ENCODE data around the gene SUPT5H.
A peak's percentile ranks its signal among the peaks of the same experiment; 100 is the strongest.
"Not testable (repeated sequence)": the region's sequence is repeated elsewhere in the genome, so short reads cannot be mapped to it uniquely, and the experiment has no call there.

Gene SUPT5H

DNA sequence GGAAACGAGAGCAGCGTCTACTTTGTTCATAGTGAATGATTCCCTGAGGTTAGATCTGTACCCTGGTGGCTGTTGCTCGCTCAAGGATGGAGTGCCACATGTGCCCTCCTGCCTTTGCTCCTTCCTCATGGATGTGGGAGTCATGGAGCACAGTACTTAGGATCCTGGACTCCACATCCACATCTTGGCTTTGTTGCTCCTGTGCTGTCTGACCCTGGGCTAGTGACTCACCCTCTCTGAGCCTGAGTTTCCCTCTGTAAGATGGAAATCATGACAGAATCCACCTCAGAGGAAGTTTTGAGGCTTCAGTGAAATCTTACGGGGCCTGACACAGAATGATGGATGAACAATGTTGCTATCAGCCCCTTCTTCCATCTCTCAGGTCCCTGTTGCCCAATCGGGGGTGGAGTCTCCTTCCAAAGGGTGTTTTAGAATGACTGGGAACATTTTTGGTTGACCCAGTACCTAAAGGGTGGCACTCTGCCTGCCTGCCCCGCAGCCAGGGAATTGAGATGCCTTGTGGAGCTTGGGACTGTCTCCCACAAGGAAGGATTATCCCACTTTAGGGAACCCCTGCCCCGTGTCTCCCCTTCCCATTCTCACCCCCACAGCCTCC is 25.4 kb downstream of the SUPT5H start:
- Histone ChIP-seq H3K4me3 (ENCODE audit: low read length in 2 of 2) (no peak overlapping the region), H3K9ac (ENCODE audit: low read length in 2 of 2) (no peak overlapping the region), H3K9me3 (ENCODE audit: control insufficient read depth in 2 of 2, low read length in 2 of 2) (no peaks in the 10 kb centered on the region), H3K27me3 (ENCODE audit: control insufficient read depth in 1 of 2, insufficient read depth in 2 of 2, low read length in 2 of 2) (no peaks in the 10 kb centered on the region), H3K4me1 (ENCODE audit: control insufficient read depth, insufficient read depth, low read length) (no peaks in the 10 kb centered on the region), H3K36me3 (ENCODE audit: control insufficient read depth in 2 of 2, insufficient read depth in 2 of 2, low read length in 2 of 2) (peaks cover 83 to 84% of the 10 kb centered on the region in 2 donors), H3K27ac (ENCODE audit: low read length) (no peak overlapping the region)

DNA sequence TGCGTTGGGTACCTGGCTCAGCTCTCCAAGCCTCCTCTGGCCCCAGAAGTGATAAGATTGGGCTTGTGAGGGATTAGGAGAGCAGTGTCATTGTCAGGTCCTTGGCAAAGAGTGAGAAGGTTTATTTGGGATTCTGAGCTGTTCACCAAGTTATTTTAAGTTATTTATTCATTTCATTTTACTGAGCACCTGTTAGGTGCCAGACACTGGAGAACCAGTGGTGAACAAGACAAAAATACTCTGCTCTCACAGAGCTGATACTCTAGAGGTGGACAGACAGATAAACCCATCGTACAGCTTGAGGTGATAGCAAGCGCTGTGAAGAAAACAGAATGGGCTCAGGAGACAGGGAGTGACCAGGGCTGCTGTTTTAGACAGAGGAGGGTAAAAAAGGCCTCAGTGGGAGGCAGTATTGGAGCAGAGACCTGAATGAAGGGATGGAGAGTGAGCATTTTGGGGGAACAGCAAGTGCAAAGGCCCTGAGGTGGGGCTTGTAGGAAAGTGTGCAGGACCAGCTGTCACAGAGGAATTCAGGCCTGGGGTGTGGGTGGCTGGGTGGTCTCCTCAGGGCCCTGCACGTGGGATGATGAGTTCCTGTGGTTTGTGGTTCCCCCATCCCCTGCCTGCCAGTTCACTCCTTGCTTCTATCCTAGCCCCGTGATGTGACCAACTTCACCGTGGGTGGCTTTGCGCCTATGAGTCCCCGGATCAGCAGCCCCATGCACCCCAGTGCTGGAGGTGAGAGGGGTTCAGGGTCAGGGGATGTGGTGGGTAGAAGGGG is 26.6 kb downstream of the SUPT5H start:
- Histone ChIP-seq H3K9me3 (ENCODE audit: control insufficient read depth in 2 of 2, low read length in 2 of 2) (no peaks in the 10 kb centered on the region), H3K4me1 (ENCODE audit: control insufficient read depth, insufficient read depth, low read length) (no peaks in the 10 kb centered on the region), H3K9ac (ENCODE audit: low read length in 2 of 2) (no peak overlapping the region), H3K4me3 (ENCODE audit: low read length in 2 of 2) (no peak overlapping the region), H3K27ac (ENCODE audit: low read length) (no peak overlapping the region), H3K27me3 (ENCODE audit: control insufficient read depth in 1 of 2, insufficient read depth in 2 of 2, low read length in 2 of 2) (no peaks in the 10 kb centered on the region), H3K36me3 (ENCODE audit: control insufficient read depth in 2 of 2, insufficient read depth in 2 of 2, low read length in 2 of 2) (peaks cover 81 to 84% of the 10 kb centered on the region in 2 donors)

- Histone ChIP-seq H3K9ac (ENCODE audit: low read length in 2 of 2) (no peak overlapping the region), H3K36me3 (ENCODE audit: control insufficient read depth in 2 of 2, insufficient read depth in 2 of 2, low read length in 2 of 2) (peaks cover 74 to 77% of the 10 kb centered on the region in 2 donors), H3K4me1 (ENCODE audit: control insufficient read depth, insufficient read depth, low read length) (no peaks in the 10 kb centered on the region), H3K4me3 (ENCODE audit: low read length in 2 of 2) (no peak overlapping the region), H3K27me3 (ENCODE audit: control insufficient read depth in 1 of 2, insufficient read depth in 2 of 2, low read length in 2 of 2) (no peaks in the 10 kb centered on the region), H3K9me3 (ENCODE audit: control insufficient read depth in 2 of 2, low read length in 2 of 2) (no peaks in the 10 kb centered on the region), H3K27ac (ENCODE audit: low read length) (no peak overlapping the region)
These were observed 27.5 kb downstream of the SUPT5H start for GRCh38 chr19:39472746-39473442.

DNA sequence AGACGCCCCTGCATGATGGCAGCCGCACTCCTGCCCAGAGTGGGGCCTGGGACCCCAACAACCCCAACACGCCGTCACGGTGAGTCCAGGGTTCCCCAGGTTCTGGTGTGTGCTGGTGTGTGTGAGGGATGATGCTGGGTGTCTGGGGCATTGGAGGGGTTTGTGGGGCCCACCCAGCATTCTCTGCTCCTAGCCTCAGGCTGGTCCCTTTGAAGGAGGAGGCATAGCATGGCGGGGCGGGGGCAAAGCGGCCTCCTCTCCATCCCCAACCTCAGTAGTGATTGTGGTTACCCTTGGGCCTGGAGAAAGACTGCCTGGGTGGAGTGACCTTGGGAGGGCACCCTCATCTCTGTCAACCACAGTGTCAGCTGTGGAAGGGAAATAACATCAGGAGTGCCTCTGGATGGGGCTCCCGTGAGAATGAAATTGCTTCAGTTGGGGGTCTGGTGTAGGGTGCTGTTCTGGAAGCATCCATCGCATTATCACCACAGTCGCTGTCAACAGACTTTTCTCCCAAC is 28.1 kb downstream of the SUPT5H start:
- Histone ChIP-seq H3K9ac (ENCODE audit: low read length in 2 of 2) (no peak overlapping the region), H3K27me3 (ENCODE audit: control insufficient read depth in 1 of 2, insufficient read depth in 2 of 2, low read length in 2 of 2) (no peaks in the 10 kb centered on the region), H3K27ac (ENCODE audit: low read length) (no peak overlapping the region), H3K36me3 (ENCODE audit: control insufficient read depth in 2 of 2, insufficient read depth in 2 of 2, low read length in 2 of 2) (peaks cover 69 to 71% of the 10 kb centered on the region in 2 donors), H3K4me1 (ENCODE audit: control insufficient read depth, insufficient read depth, low read length) (no peaks in the 10 kb centered on the region), H3K9me3 (ENCODE audit: control insufficient read depth in 2 of 2, low read length in 2 of 2) (no peaks in the 10 kb centered on the region), H3K4me3 (ENCODE audit: low read length in 2 of 2) (no peak overlapping the region)

- Histone ChIP-seq H3K27me3 (ENCODE audit: control insufficient read depth in 1 of 2, insufficient read depth in 2 of 2, low read length in 2 of 2) (no peaks in the 10 kb centered on the region), H3K27ac (ENCODE audit: low read length) (no peak overlapping the region), H3K4me1 (ENCODE audit: control insufficient read depth, insufficient read depth, low read length) (no peaks in the 10 kb centered on the region), H3K4me3 (ENCODE audit: low read length in 2 of 2) (no peak overlapping the region), H3K9me3 (ENCODE audit: control insufficient read depth in 2 of 2, low read length in 2 of 2) (no peaks in the 10 kb centered on the region), H3K9ac (ENCODE audit: low read length in 2 of 2) (no peak overlapping the region), H3K36me3 (ENCODE audit: control insufficient read depth in 2 of 2, insufficient read depth in 2 of 2, low read length in 2 of 2) (peaks cover 63 to 64% of the 10 kb centered on the region in 2 donors)
These were observed 28.8 kb downstream of the SUPT5H start for GRCh38 chr19:39474139-39474620.

GRCh38 chr19:39475748-39476147 is 30.4 kb downstream of the SUPT5H start:
- no peak overlapping the region for H3K4me3 ChIP-seq (ENCODE audit: low read length in 2 of 2)
- H3K27me3 ChIP-seq (ENCODE audit: control insufficient read depth in 1 of 2, insufficient read depth in 2 of 2, low read length in 2 of 2) = no peaks in the 10 kb centered on the region
- peaks cover 4% of the 10 kb centered on the region for H3K4me1 ChIP-seq (ENCODE audit: control insufficient read depth, insufficient read depth, low read length)
- H3K27ac ChIP-seq (ENCODE audit: low read length) = no peak overlapping the region
- H3K9me3 ChIP-seq (ENCODE audit: control insufficient read depth in 2 of 2, low read length in 2 of 2) = no peaks in the 10 kb centered on the region
- peaks cover 47 to 49% of the 10 kb centered on the region in 2 donors for H3K36me3 ChIP-seq (ENCODE audit: control insufficient read depth in 2 of 2, insufficient read depth in 2 of 2, low read length in 2 of 2)
- no peak overlapping the region for H3K9ac ChIP-seq (ENCODE audit: low read length in 2 of 2)

- not testable (repeated sequence) for H3K4me3 ChIP-seq (ENCODE audit: low read length in 2 of 2); H3K9me3 ChIP-seq (ENCODE audit: control insufficient read depth in 2 of 2, low read length in 2 of 2); H3K9ac ChIP-seq (ENCODE audit: low read length in 2 of 2); H3K27ac ChIP-seq (ENCODE audit: low read length); H3K27me3 ChIP-seq (ENCODE audit: control insufficient read depth in 1 of 2, insufficient read depth in 2 of 2, low read length in 2 of 2)
- Histone ChIP-seq H3K36me3 (ENCODE audit: control insufficient read depth in 2 of 2, insufficient read depth in 2 of 2, low read length in 2 of 2) (peaks cover 17 to 19% of the 10 kb centered on the region in 2 donors), H3K4me1 (ENCODE audit: control insufficient read depth, insufficient read depth, low read length) (peaks cover 14% of the 10 kb centered on the region)
These were observed 34.0 kb downstream of the SUPT5H start for GRCh38 chr19:39479319-39479801.

DNA sequence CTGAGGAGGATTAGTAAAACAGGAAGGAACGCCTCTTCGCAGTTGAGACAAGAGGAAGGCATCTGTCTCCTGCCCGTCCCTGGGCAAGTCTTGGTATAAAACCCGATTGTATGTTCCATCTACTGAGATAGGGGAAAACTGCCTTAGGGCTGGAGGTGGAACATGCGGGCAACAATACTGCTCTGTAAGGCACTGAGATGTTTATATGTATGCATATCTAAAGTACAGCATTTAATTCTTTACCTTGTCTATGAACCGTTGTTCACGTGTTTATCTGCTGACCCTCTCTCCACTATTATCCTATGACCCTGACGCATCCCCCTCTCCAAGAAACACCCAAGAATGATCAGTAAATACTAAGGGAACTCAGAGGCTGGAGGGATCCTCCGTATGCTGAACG is 34.5 kb downstream of the SUPT5H start:
- Histone ChIP-seq H3K4me1 (ENCODE audit: control insufficient read depth, insufficient read depth, low read length) (peaks cover 14% of the 10 kb centered on the region), H3K27me3 (ENCODE audit: control insufficient read depth in 1 of 2, insufficient read depth in 2 of 2, low read length in 2 of 2) (no peaks in the 10 kb centered on the region), H3K36me3 (ENCODE audit: control insufficient read depth in 2 of 2, insufficient read depth in 2 of 2, low read length in 2 of 2) (peaks cover 11 to 15% of the 10 kb centered on the region in 2 donors), H3K4me3 (ENCODE audit: low read length in 2 of 2) (peak overlapping the region; percentile 83 to 100), H3K27ac (ENCODE audit: low read length) (peak overlapping the region; percentile 82), H3K9me3 (ENCODE audit: control insufficient read depth in 2 of 2, low read length in 2 of 2) (no peaks in the 10 kb centered on the region), H3K9ac (ENCODE audit: low read length in 2 of 2) (peak overlapping the region; percentile 85 to 90)

- peaks cover 14% of the 10 kb centered on the region for H3K4me1 ChIP-seq (ENCODE audit: control insufficient read depth, insufficient read depth, low read length)
- H3K27ac ChIP-seq (ENCODE audit: low read length) = peak within 1 kb of the TSS; percentile 82
- no peaks in the 10 kb centered on the region for H3K9me3 ChIP-seq (ENCODE audit: control insufficient read depth in 2 of 2, low read length in 2 of 2)
- H3K27me3 ChIP-seq (ENCODE audit: control insufficient read depth in 1 of 2, insufficient read depth in 2 of 2, low read length in 2 of 2) = no peaks in the 10 kb centered on the region
- peaks cover 12 to 18% of the 10 kb centered on the region in 2 donors for H3K36me3 ChIP-seq (ENCODE audit: control insufficient read depth in 2 of 2, insufficient read depth in 2 of 2, low read length in 2 of 2)
- H3K4me3 ChIP-seq (ENCODE audit: low read length in 2 of 2) = peak within 1 kb of the TSS; percentile 83 to 100
- peak within 1 kb of the TSS; percentile 85 to 96 for H3K9ac ChIP-seq (ENCODE audit: low read length in 2 of 2)
These were observed 35.2 kb downstream of the SUPT5H start, which contains the start of gene TIMM50 for GRCh38 chr19:39480337-39481228. TIMM50 (plus strand) TSS chr19:39480838; CDS start chr19:39480854, 16 bp downstream.

- peak overlapping the region; percentile 83 to 100 for H3K4me3 ChIP-seq (ENCODE audit: low read length in 2 of 2)
- no peaks in the 10 kb centered on the region for H3K27me3 ChIP-seq (ENCODE audit: control insufficient read depth in 1 of 2, insufficient read depth in 2 of 2, low read length in 2 of 2)
- H3K36me3 ChIP-seq (ENCODE audit: control insufficient read depth in 2 of 2, insufficient read depth in 2 of 2, low read length in 2 of 2) = peaks cover 10 to 18% of the 10 kb centered on the region in 2 donors
- H3K27ac ChIP-seq (ENCODE audit: low read length) = no peak overlapping the region
- peak overlapping the region; percentile 85 to 96 for H3K9ac ChIP-seq (ENCODE audit: low read length in 2 of 2)
- H3K9me3 ChIP-seq (ENCODE audit: control insufficient read depth in 2 of 2, low read length in 2 of 2) = no peaks in the 10 kb centered on the region
- peaks cover 14% of the 10 kb centered on the region for H3K4me1 ChIP-seq (ENCODE audit: control insufficient read depth, insufficient read depth, low read length)
These were observed 35.8 kb downstream of the SUPT5H start for GRCh38 chr19:39481229-39481545.
